ENCODE results near the gene CENPQ. TPM values are rescaled to one million over a fixed set of nuclear protein-coding genes. Genes with fewer than 3 reads are reported as not detected.
A peak's percentile ranks its signal among the peaks of the same experiment; 100 is the strongest.

Gene CENPQ
- 10 to 100 TPM; 18.0 to 20.8 TPM for total RNA-seq

GRCh38 chr6:49462927-49463611 is at the start of gene CENPQ, which contains the start of gene MMUT:
Gene CENPQ (plus strand): TSS chr6:49463370. CDS start chr6:49470177, 6,807 bp downstream.
Gene MMUT (minus strand): TSS chr6:49463253. CDS start chr6:49459466, 3,787 bp downstream.
- POLR2A ChIA-PET, result interaction anchor here (1.4 kb wide), 1 partner anchor 87 kb away, joined by 3 read pairs; no protein-coding TSS in a partner anchor
- CTCF ChIA-PET, result interaction anchor here (0.6 to 1.7 kb wide), 2 partner anchors 10 to 69 kb away, joined by 3 to 7 read pairs; no protein-coding TSS in a partner anchor
- Mint-ChIP-seq H3K36me3 (ENCODE audit: low read depth) (peaks cover 37% of the 10 kb centered on the region), H3K27me3 (no peaks in the 10 kb centered on the region), H3K27ac (peak within 1 kb of the TSS; percentile 96), H3K4me3 (peak within 1 kb of the TSS; percentile 98), H3K4me1 (peaks cover 53% of the 10 kb centered on the region), H3K9me3 (no peaks in the 10 kb centered on the region)
- DNase-seq, result peak; percentile 94

- ChIA-PET CTCF (no interaction called here), POLR2A (no interaction called here)
- no peaks in the 10 kb centered on the region for H3K9me3 Mint-ChIP-seq
- no peak for DNase-seq
- no peak overlapping the region for H3K4me3 Mint-ChIP-seq
- H3K36me3 Mint-ChIP-seq (ENCODE audit: low read depth), result no peaks in the 10 kb centered on the region
- no peaks in the 10 kb centered on the region for H3K4me1 Mint-ChIP-seq
- H3K27ac Mint-ChIP-seq, result no peak overlapping the region
- peaks cover 2% of the 10 kb centered on the region for H3K27me3 Mint-ChIP-seq
Observed at GRCh38 chr6:49415358-49415757, 47.8 kb upstream of the CENPQ start.

- CTCF ChIA-PET, result interaction anchor here (0.8 kb wide), 1 partner anchor 10 kb away, joined by 5 read pairs; no protein-coding TSS in a partner anchor
- H3K4me1 Mint-ChIP-seq, result no peaks in the 10 kb centered on the region
- H3K27ac Mint-ChIP-seq, result no peak overlapping the region
Observed at GRCh38 chr6:49416195-49416594, 47.0 kb upstream of the CENPQ start.

GRCh38 chr6:49423817-49424216 is 39.4 kb upstream of the CENPQ start:
- CTCF ChIA-PET, result no interaction called here
- POLR2A ChIA-PET, result no interaction called here
- no peaks in the 10 kb centered on the region for H3K9me3 Mint-ChIP-seq
- no peaks in the 10 kb centered on the region for H3K4me1 Mint-ChIP-seq
- no peaks in the 10 kb centered on the region for H3K36me3 Mint-ChIP-seq (ENCODE audit: low read depth)
- no peak overlapping the region for H3K27ac Mint-ChIP-seq
- H3K27me3 Mint-ChIP-seq, result peaks cover 3% of the 10 kb centered on the region
- no peak overlapping the region for H3K4me3 Mint-ChIP-seq
- no peak for DNase-seq

More at GRCh38 chr6:49416195-49416594, 47.0 kb upstream of the CENPQ start:
- POLR2A ChIA-PET, result no interaction called here
- H3K4me3 Mint-ChIP-seq, result no peak overlapping the region
- H3K27me3 Mint-ChIP-seq, result peaks cover 3% of the 10 kb centered on the region
- DNase-seq, result no peak
- H3K9me3 Mint-ChIP-seq, result no peaks in the 10 kb centered on the region
- no peaks in the 10 kb centered on the region for H3K36me3 Mint-ChIP-seq (ENCODE audit: low read depth)

- H3K4me1 Mint-ChIP-seq, result no peaks in the 10 kb centered on the region
- no peak overlapping the region for H3K27ac Mint-ChIP-seq
- no peaks in the 10 kb centered on the region for H3K27me3 Mint-ChIP-seq
- peaks cover 13% of the 10 kb centered on the region for H3K36me3 Mint-ChIP-seq (ENCODE audit: low read depth)
- ChIA-PET POLR2A (no interaction called here), CTCF (no interaction called here)
- H3K9me3 Mint-ChIP-seq, result no peaks in the 10 kb centered on the region
- DNase-seq, result no peak
- H3K4me3 Mint-ChIP-seq, result no peak overlapping the region
Observed at GRCh38 chr6:49430187-49430586, 33.0 kb upstream of the CENPQ start.

GRCh38 chr6:49430866-49431265 is 32.3 kb upstream of the CENPQ start:
- Mint-ChIP-seq H3K9me3 (no peaks in the 10 kb centered on the region), H3K27ac (no peak overlapping the region), H3K4me1 (no peaks in the 10 kb centered on the region), H3K4me3 (no peak overlapping the region), H3K36me3 (ENCODE audit: low read depth) (peaks cover 18% of the 10 kb centered on the region), H3K27me3 (no peaks in the 10 kb centered on the region)
- CTCF ChIA-PET, result no interaction called here
- POLR2A ChIA-PET, result no interaction called here
- no peak for DNase-seq

- peaks cover 9% of the 10 kb centered on the region for H3K4me1 Mint-ChIP-seq
- ChIA-PET POLR2A (interaction anchor here (2.0 kb wide), 1 partner anchor 12 kb away, joined by 6 read pairs; no protein-coding TSS in a partner anchor), CTCF (interaction anchor here (1.0 to 1.3 kb wide), 4 partner anchors 9 to 79 kb away, joined by 3 to 7 read pairs (median 4); no protein-coding TSS in a partner anchor)
- H3K36me3 Mint-ChIP-seq (ENCODE audit: low read depth), result peaks cover 29% of the 10 kb centered on the region
- no peaks in the 10 kb centered on the region for H3K27me3 Mint-ChIP-seq
- no peaks in the 10 kb centered on the region for H3K9me3 Mint-ChIP-seq
- no peak overlapping the region for H3K27ac Mint-ChIP-seq
- no peak for DNase-seq
- no peak overlapping the region for H3K4me3 Mint-ChIP-seq
Observed at GRCh38 chr6:49453221-49453620, 9.9 kb upstream of the CENPQ start.

- DNase-seq, result no peak
- H3K9me3 Mint-ChIP-seq, result no peaks in the 10 kb centered on the region
- CTCF ChIA-PET, result interaction anchor here (1.4 kb wide), 1 partner anchor 45 kb away, joined by 5 read pairs; no protein-coding TSS in a partner anchor
- H3K4me1 Mint-ChIP-seq, result peaks cover 12% of the 10 kb centered on the region
- H3K27me3 Mint-ChIP-seq, result no peaks in the 10 kb centered on the region
- POLR2A ChIA-PET, result interaction anchor here (0.8 to 2.0 kb wide), 2 partner anchors 10 kb away, joined by 6 read pairs; no protein-coding TSS in a partner anchor
- H3K27ac Mint-ChIP-seq, result peak overlapping the region; percentile 73
- H3K4me3 Mint-ChIP-seq, result peak overlapping the region; percentile 34
- peaks cover 31% of the 10 kb centered on the region for H3K36me3 Mint-ChIP-seq (ENCODE audit: low read depth)
Observed at GRCh38 chr6:49454787-49455709, 8.1 kb upstream of the CENPQ start.

GRCh38 chr6:49457771-49458170 is 5.4 kb upstream of the CENPQ start:
- Mint-ChIP-seq H3K27me3 (no peaks in the 10 kb centered on the region), H3K4me3 (no peak overlapping the region)
- POLR2A ChIA-PET, result no interaction called here

GRCh38 chr6:49462071-49462470 is 1.1 kb upstream of the CENPQ start:
- Mint-ChIP-seq H3K4me3 (peak overlapping the region; percentile 98), H3K9me3 (no peaks in the 10 kb centered on the region), H3K27me3 (no peaks in the 10 kb centered on the region), H3K36me3 (ENCODE audit: low read depth) (peaks cover 36% of the 10 kb centered on the region), H3K27ac (peak overlapping the region; percentile 96), H3K4me1 (peaks cover 47% of the 10 kb centered on the region)
- CTCF ChIA-PET, result interaction anchor here (1.4 to 1.7 kb wide), 2 partner anchors 9 to 70 kb away, joined by 4 to 7 read pairs; no protein-coding TSS in a partner anchor
- POLR2A ChIA-PET, result interaction anchor here (0.8 kb wide), 1 partner anchor 12 kb away, joined by 3 read pairs; no protein-coding TSS in a partner anchor
- DNase-seq, result no peak

More at GRCh38 chr6:49457771-49458170, 5.4 kb upstream of the CENPQ start:
- no peak for DNase-seq
- peaks cover 29% of the 10 kb centered on the region for H3K4me1 Mint-ChIP-seq
- H3K36me3 Mint-ChIP-seq (ENCODE audit: low read depth), result peaks cover 26% of the 10 kb centered on the region
- H3K9me3 Mint-ChIP-seq, result no peaks in the 10 kb centered on the region
- CTCF ChIA-PET, result no interaction called here
- no peak overlapping the region for H3K27ac Mint-ChIP-seq

- no peak for DNase-seq
- POLR2A ChIA-PET, result interaction anchor here (0.8 kb wide), 1 partner anchor 13 kb away, joined by 3 read pairs; no protein-coding TSS in a partner anchor
- Mint-ChIP-seq H3K9me3 (no peaks in the 10 kb centered on the region), H3K27ac (peak overlapping the region; percentile 96), H3K36me3 (ENCODE audit: low read depth) (peaks cover 35% of the 10 kb centered on the region), H3K4me1 (peaks cover 49% of the 10 kb centered on the region), H3K27me3 (no peaks in the 10 kb centered on the region), H3K4me3 (peak overlapping the region; percentile 98)
- CTCF ChIA-PET, result interaction anchor here (1.7 kb wide), 1 partner anchor 9 kb away, joined by 7 read pairs; no protein-coding TSS in a partner anchor
Observed at GRCh38 chr6:49462599-49462926, 607 bp upstream of the CENPQ start.

GRCh38 chr6:49463612-49463967 is 420 bp downstream of the CENPQ start:
- DNase-seq, result no peak
- Mint-ChIP-seq H3K36me3 (ENCODE audit: low read depth) (peaks cover 38% of the 10 kb centered on the region), H3K4me1 (peaks cover 53% of the 10 kb centered on the region), H3K27ac (peak overlapping the region; percentile 96), H3K4me3 (peak overlapping the region; percentile 98), H3K27me3 (no peaks in the 10 kb centered on the region), H3K9me3 (no peaks in the 10 kb centered on the region)
- CTCF ChIA-PET, result interaction anchor here (0.6 kb wide), 1 partner anchor 68 kb away, joined by 3 read pairs; no protein-coding TSS in a partner anchor
- POLR2A ChIA-PET, result interaction anchor here (0.8 to 1.4 kb wide), 2 partner anchors 8 to 86 kb away, joined by 3 read pairs; no protein-coding TSS in a partner anchor

All from activated CD4-positive, alpha-beta memory T cell treated with anti-CD3 and anti-CD28 coated beads, Interleukin-2, amount 10 ng/mL, durations not matched to agents 7 days and 5 days (primary cell).